ENCODE measurements around the gene KIDINS220. TPM values are rescaled to one million over a fixed set of nuclear protein-coding genes. Genes with fewer than 3 reads are reported as not detected.

Gene KIDINS220
- total RNA-seq, 1 donor from 2014 or later = 69.6 TPM

DNA sequence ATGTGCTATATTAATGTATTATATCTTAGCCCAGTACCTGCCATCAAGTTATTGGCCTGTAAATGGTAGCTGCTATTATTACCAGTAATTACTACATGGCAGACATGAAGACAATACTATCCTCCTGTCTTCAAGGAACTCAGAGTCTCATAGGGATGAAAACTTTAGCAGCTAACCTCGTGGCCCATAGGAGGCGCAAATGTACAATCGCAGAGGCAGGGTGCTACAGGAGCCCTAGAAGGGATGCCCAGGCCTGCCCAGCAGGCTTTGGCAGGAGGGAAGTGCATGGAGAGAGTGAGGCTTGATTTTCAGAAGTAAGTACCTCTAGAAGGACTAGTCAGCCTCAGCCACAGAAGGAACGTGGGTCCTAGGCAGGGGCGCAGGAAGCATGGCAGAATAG, 44.7 kb upstream of the KIDINS220 start:
- peak; percentile 47 for ATAC-seq
- intact Hi-C loops (cut with DNase I) = no loop called here
- H3K36me3 ChIP-seq = peaks cover 11% of the 10 kb centered on the region

DNA sequence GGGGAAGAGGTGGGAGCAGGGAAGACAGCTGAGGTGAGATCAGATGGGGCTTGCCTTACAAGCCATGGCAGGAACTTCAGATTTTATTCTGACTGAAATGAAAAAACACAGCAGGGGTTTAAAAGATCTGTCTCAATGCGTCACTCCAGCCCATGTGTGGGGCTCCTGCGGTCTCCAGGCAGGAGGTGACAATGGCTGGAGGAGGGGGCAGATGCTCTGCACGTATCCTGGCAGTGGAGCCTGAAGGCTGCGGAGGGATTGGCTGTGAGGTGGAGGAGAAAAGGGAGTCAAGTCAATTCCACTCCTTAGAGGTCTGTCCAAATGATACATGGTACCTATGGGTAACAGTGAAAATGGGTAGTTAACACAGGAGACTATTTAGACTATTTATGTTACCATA, 40.5 kb upstream of the KIDINS220 start:
- no peaks in the 10 kb centered on the region for H3K4me1 ChIP-seq
- H3K27me3 ChIP-seq = no peaks in the 10 kb centered on the region
- TF ChIP-seq, protein P1, sequence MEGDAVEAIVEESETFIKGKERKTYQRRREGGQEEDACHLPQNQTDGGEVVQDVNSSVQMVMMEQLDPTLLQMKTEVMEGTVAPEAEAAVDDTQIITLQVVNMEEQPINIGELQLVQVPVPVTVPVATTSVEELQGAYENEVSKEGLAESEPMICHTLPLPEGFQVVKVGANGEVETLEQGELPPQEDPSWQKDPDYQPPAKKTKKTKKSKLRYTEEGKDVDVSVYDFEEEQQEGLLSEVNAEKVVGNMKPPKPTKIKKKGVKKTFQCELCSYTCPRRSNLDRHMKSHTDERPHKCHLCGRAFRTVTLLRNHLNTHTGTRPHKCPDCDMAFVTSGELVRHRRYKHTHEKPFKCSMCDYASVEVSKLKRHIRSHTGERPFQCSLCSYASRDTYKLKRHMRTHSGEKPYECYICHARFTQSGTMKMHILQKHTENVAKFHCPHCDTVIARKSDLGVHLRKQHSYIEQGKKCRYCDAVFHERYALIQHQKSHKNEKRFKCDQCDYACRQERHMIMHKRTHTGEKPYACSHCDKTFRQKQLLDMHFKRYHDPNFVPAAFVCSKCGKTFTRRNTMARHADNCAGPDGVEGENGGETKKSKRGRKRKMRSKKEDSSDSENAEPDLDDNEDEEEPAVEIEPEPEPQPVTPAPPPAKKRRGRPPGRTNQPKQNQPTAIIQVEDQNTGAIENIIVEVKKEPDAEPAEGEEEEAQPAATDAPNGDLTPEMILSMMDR (IDR thresholded peaks at IDR 0.05) = no peak
- H3K9me3 ChIP-seq = no peaks in the 10 kb centered on the region
- peaks cover 16% of the 10 kb centered on the region for H3K36me3 ChIP-seq
- ATAC-seq (no peak), DNase-seq (no peak)
- H3K27ac ChIP-seq = no peak overlapping the region
- intact Hi-C loops (cut with DNase I) = no loop called here
- no peak overlapping the region for H3K4me3 ChIP-seq

More for the DNA sequence above, 44.7 kb upstream of the KIDINS220 start:
- no peaks in the 10 kb centered on the region for H3K9me3 ChIP-seq
- H3K27me3 ChIP-seq = no peaks in the 10 kb centered on the region
- no peak overlapping the region for H3K27ac ChIP-seq
- TF ChIP-seq, protein P1 (IDR thresholded peaks at IDR 0.05) = peak; percentile 6
- no peak for DNase-seq
- H3K4me1 ChIP-seq = no peaks in the 10 kb centered on the region
- H3K4me3 ChIP-seq = no peak overlapping the region

DNA sequence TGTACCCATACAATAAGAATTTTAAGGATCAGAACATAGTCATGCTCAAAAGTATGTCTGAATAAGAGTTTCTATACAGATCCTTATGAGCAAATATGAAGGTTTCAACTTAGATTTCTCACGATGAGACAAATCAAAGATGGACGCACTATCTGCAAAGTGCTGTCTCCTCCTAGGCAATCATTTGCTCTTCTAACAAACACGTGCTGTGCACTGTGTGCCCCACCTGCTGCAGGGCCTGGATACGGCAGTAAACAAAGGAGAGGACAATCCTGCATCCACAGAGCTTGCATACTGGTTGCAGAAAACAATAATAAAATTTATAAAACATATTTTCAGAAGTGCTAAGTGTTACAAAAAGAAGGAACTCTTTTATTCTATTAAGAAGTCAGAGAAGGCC, 39.9 kb upstream of the KIDINS220 start:
- no peaks in the 10 kb centered on the region for H3K27me3 ChIP-seq
- H3K27ac ChIP-seq = no peak overlapping the region
- intact Hi-C loops (cut with DNase I) = no loop called here
- TF ChIP-seq, protein P1 (IDR thresholded peaks at IDR 0.05) = no peak
- ATAC-seq (no peak), DNase-seq (no peak)
- no peaks in the 10 kb centered on the region for H3K4me1 ChIP-seq
- H3K4me3 ChIP-seq = no peak overlapping the region
- peaks cover 16% of the 10 kb centered on the region for H3K36me3 ChIP-seq
- no peaks in the 10 kb centered on the region for H3K9me3 ChIP-seq

DNA sequence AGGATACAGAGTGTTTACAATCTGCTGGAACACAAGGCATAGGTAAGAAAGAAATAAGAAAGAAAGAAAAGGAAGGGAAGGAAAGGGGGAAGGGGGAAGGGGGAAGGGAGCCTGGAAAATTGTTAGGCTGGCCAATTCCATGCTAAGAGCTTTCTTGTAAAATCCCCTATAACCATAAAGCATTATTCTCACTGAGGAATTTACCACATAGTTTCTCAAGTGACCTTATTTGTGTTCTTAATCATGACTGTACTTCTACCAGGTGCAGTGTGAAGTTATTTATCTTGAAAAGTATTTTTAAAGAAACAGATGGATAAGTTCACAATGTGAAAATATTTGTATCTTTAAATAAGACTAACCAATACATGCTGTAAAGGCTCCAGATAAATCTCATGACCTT, 39.2 kb upstream of the KIDINS220 start:
- intact Hi-C loops (cut with DNase I) = no loop called here
- Histone ChIP-seq H3K27ac (no peak overlapping the region), H3K27me3 (no peaks in the 10 kb centered on the region), H3K9me3 (no peaks in the 10 kb centered on the region), H3K4me3 (no peak overlapping the region), H3K4me1 (no peaks in the 10 kb centered on the region), H3K36me3 (peaks cover 16% of the 10 kb centered on the region)
- no peak for ATAC-seq
- no peak for DNase-seq
- TF ChIP-seq, protein P1 (IDR thresholded peaks at IDR 0.05) = no peak

- Histone ChIP-seq H3K27ac (no peak overlapping the region), H3K27me3 (no peaks in the 10 kb centered on the region), H3K4me3 (no peak overlapping the region), H3K9me3 (no peaks in the 10 kb centered on the region), H3K4me1 (no peaks in the 10 kb centered on the region), H3K36me3 (peaks cover 11% of the 10 kb centered on the region)
- ATAC-seq (peak; percentile 55), DNase-seq (no peak)
- intact Hi-C loops (cut with DNase I) = no loop called here
- TF ChIP-seq, protein P1 (IDR thresholded peaks at IDR 0.05) = peak; percentile 68
Measured at GRCh38 chr2:8872821-8873432, 35.5 kb upstream of the KIDINS220 start.

- Histone ChIP-seq H3K36me3 (no peaks in the 10 kb centered on the region), H3K4me3 (no peak overlapping the region), H3K27ac (no peak overlapping the region), H3K9me3 (no peaks in the 10 kb centered on the region), H3K4me1 (no peaks in the 10 kb centered on the region), H3K27me3 (no peaks in the 10 kb centered on the region)
- intact Hi-C loops (cut with DNase I) = no loop called here
- DNase-seq = no peak
- no peak for ATAC-seq
- TF ChIP-seq, protein P1 (IDR thresholded peaks at IDR 0.05) = no peak
Measured at GRCh38 chr2:8870441-8870840, 33.0 kb upstream of the KIDINS220 start.
